Measurements from ENCODE around the gene PCDHGA10. TPM values are rescaled to one million over a fixed set of nuclear protein-coding genes. Genes with fewer than 3 reads are reported as not detected.
"Not testable (repeated sequence)": the region's sequence is repeated elsewhere in the genome, so short reads cannot be mapped to it uniquely, and the experiment has no call there.

Gene PCDHGA10
- total RNA-seq, 4 donors from 2014 or later = 4.1 to 8.0 (median 7.3) TPM

DNA sequence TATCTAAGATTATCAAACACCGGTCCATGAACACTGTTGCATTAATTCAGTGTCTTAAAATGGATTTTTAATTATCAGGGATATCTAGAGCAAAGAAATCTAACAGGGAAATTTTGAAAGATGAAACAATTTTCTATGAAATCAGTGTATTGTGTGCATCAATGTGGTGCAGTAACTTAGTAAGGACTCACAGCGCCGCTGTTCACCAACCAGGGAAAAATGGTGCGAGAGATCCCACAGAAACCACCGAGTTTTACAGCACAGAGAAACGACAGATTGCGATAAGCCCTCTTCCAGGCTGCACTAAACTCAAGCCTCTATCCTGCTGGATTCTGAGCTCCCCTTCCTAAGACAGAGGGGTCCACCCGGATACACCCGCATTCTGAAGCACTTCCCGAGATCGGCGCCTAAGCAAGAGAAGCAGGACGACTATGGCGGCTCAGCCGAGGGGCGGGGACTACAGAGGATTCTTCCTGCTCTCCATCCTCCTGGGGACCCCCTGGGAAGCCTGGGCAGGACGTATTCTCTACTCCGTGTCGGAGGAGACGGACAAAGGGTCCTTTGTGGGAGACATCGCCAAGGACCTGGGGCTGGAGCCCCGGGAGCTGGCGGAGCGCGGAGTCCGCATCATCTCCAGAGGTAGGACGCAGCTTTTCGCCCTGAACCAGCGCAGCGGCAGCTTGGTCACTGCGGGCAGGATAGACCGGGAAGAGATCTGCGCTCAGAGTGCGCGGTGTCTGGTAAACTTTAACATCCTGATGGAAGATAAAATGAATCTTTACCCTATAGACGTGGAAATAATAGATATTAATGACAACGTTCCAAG, 30.1 kb upstream of the PCDHGA10 start, which contains the start of gene PCDHGA7:
PCDHGA7 (plus strand) TSS at position 274 of the 826 bp plus-strand sequence; CDS start at position 432, 158 bp downstream.
- WGBS, 2 donors = 23 to 44% methylated on average over 22 to 24 of the region's 37 CpGs
- no peak for DNase-seq
- intact Hi-C loops (cut with DNase I) = no loop called here
- no peak for TF ChIP-seq POLR2A (IDR thresholded peaks at IDR 0.05)
- TF ChIP-seq, protein P1, sequence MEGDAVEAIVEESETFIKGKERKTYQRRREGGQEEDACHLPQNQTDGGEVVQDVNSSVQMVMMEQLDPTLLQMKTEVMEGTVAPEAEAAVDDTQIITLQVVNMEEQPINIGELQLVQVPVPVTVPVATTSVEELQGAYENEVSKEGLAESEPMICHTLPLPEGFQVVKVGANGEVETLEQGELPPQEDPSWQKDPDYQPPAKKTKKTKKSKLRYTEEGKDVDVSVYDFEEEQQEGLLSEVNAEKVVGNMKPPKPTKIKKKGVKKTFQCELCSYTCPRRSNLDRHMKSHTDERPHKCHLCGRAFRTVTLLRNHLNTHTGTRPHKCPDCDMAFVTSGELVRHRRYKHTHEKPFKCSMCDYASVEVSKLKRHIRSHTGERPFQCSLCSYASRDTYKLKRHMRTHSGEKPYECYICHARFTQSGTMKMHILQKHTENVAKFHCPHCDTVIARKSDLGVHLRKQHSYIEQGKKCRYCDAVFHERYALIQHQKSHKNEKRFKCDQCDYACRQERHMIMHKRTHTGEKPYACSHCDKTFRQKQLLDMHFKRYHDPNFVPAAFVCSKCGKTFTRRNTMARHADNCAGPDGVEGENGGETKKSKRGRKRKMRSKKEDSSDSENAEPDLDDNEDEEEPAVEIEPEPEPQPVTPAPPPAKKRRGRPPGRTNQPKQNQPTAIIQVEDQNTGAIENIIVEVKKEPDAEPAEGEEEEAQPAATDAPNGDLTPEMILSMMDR (IDR thresholded peaks at IDR 0.05) = peak in 2 of 6 experiments; percentile 11 to 14
- no peaks in the 10 kb centered on the region for H3K4me1 ChIP-seq
- peaks cover 0 to 16% (median 0%) of the 10 kb centered on the region in 4 donors for H3K27me3 ChIP-seq
- H3K9me3 ChIP-seq = peaks cover 0 to 92% (median 79%) of the 10 kb centered on the region in 3 donors
- peaks cover 0 to 4% (median 0%) of the 10 kb centered on the region in 3 donors for H3K36me3 ChIP-seq
- H3K4me3 ChIP-seq = peak within 1 kb of the TSS; percentile 7 to 51 (median 28)
- no peak within 1 kb of the TSS for H3K27ac ChIP-seq

DNA sequence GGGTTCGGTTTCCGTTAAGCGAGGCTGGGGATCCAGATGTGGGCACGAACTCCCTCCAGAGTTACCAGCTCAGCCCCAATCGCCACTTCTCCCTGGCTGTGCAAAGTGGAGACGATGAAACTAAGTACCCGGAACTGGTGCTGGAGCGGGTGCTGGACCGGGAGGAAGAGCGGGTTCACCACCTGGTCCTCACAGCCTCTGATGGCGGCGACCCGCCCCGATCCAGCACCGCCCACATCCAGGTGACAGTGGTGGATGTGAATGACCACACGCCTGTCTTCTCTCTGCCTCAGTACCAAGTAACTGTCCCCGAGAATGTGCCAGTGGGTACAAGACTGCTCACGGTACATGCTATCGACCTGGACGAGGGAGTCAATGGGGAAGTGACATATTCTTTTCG, 29.4 kb upstream of the PCDHGA10 start:
- no peak for DNase-seq
- Histone ChIP-seq H3K9me3 (peaks cover 2 to 89% (median 77%) of the 10 kb centered on the region in 3 donors), H3K27me3 (peaks cover 0 to 18% (median 0%) of the 10 kb centered on the region in 4 donors), H3K36me3 (peaks cover 0 to 4% (median 0%) of the 10 kb centered on the region in 3 donors), H3K4me1 (no peaks in the 10 kb centered on the region), H3K4me3 (no peak overlapping the region), H3K27ac (no peak overlapping the region)
- intact Hi-C loops (cut with DNase I) = no loop called here
- 47 to 49% methylated on average over 17 to 18 of the region's 21 CpGs for WGBS, 2 donors
- no peak for TF ChIP-seq POLR2A (IDR thresholded peaks at IDR 0.05)
- TF ChIP-seq, protein P1 (IDR thresholded peaks at IDR 0.05) = no peak

- Histone ChIP-seq H3K27me3 (peaks cover 0 to 19% (median 0%) of the 10 kb centered on the region in 4 donors), H3K36me3 (peaks cover 0 to 4% (median 0%) of the 10 kb centered on the region in 3 donors), H3K9me3 (peaks cover 8 to 92% (median 83%) of the 10 kb centered on the region in 3 donors), H3K27ac (no peak overlapping the region), H3K4me1 (no peaks in the 10 kb centered on the region), H3K4me3 (no peak overlapping the region)
- 47 to 48% methylated on average over 5 to 14 of the region's 43 CpGs for WGBS, 2 donors
- no peak for DNase-seq
- no peak for TF ChIP-seq POLR2A (IDR thresholded peaks at IDR 0.05)
- TF ChIP-seq, protein P1 (IDR thresholded peaks at IDR 0.05) = no peak
- intact Hi-C loops (cut with DNase I) = no loop called here
Measured at GRCh38 chr5:141384471-141385267, 28.1 kb upstream of the PCDHGA10 start.

DNA sequence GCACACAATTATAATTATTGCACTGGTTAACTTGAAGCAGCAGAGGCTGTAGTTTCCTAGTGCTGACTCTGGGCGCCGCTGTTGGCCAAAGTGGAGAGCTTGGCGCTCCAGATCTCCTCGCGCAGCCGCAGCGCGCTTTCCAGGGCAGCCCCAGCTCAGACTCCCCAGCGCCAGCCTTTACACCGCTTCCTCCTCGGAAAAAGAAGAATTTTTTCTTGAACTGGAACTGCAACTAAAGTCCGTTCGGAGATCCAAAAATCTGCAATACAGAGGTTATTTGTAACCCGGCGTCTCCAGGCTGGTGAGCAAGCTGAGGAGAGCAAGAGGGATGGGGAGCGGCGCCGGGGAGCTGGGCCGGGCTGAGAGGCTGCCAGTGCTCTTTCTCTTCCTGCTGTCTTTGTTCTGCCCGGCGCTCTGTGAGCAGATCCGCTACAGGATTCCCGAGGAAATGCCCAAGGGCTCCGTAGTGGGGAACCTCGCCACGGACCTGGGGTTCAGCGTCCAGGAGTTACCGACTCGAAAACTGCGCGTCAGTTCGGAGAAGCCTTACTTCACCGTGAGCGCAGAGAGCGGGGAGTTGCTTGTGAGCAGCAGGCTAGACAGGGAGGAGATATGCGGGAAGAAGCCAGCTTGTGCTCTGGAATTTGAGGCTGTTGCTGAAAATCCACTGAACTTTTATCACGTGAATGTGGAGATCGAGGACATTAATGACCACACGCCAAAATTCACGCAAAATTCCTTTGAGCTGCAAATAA, 25.1 kb upstream of the PCDHGA10 start, which contains the start of gene PCDHGB4:
PCDHGB4 (plus strand) TSS at position 142 of the 755 bp plus-strand sequence; CDS start at position 329, 187 bp downstream.
- H3K27ac ChIP-seq = not testable (repeated sequence)

More for the DNA sequence above, 25.1 kb upstream of the PCDHGA10 start, which contains the start of gene PCDHGB4:
- Histone ChIP-seq H3K27me3 (peaks cover 0 to 19% (median 0%) of the 10 kb centered on the region in 4 donors), H3K9me3 (peaks cover 14 to 96% (median 92%) of the 10 kb centered on the region in 3 donors), H3K4me3 (peak within 1 kb of the TSS in 3 of 4 donors; percentile 15 to 22 (median 17))
- 18 to 29% methylated on average over 4 to 6 of the region's 40 CpGs for WGBS, 2 donors
- TF ChIP-seq, protein P1 (IDR thresholded peaks at IDR 0.05) = peak in 3 of 6 experiments; percentile 19 to 44 (median 30)
- H3K36me3 ChIP-seq; intact Hi-C loops (cut with DNase I); DNase-seq; H3K4me1 ChIP-seq: not testable (repeated sequence)
